HG02981 (cell line): ENCODE measurements around the gene LRP8.

ENCODE experiments used
- ATAC-seq: cut with Tn5 transposase; IDR thresholded peaks from one replicate; pipeline ENCODE4 v1.9.1; 2021; ENCODE audit warnings: mild to moderate bottlenecking, moderate library complexity; ENCODE audit not compliant: unreplicated experiment

The LRP8 gene

DNA sequence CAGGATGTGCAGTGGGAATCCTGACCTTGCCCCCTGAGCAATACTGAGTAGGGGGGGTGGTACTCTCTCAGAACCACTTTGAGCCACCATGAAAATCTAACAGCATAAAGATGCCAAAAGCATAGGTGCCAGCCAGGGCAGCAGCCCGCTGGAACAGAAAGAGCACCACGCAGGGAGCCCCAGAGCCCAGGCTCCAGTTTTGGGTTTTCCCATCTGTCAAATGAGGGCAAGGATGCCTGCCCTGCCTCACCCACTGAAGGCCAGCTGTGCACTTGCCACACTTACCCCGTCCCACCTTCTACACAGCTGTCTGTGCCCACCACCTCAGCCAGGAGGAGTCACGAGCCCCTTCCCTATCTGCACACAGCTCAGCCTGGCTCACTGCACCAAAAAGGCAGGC, 20.8 kb downstream of the LRP8 start:
- no peak for ATAC-seq

- no peak for ATAC-seq
Observed at GRCh38 chr1:53306168-53306567, 21.7 kb downstream of the LRP8 start.

GRCh38 chr1:53305650-53306049, 22.2 kb downstream of the LRP8 start:
- no peak for ATAC-seq

DNA sequence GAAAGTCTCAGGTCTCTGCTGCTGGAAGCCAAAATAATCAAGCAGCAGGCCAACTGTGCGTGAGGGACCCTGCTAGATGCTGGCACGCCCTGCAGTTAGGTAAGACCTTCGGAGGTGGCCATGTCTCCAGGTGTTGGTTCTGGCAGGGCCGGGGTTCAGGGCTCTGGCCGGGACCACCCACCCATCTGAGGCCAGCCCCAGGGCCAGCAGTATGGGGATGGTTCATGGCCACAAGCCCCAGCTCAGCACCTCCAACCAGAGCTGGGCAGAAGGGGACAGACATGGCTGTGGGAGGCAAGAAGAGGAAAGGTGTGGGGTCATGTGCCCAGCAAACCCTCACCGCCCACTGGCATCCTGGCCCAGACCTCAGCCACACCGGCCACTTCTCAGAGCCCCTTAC, 23.3 kb downstream of the LRP8 start:
- ATAC-seq, result no peak

DNA sequence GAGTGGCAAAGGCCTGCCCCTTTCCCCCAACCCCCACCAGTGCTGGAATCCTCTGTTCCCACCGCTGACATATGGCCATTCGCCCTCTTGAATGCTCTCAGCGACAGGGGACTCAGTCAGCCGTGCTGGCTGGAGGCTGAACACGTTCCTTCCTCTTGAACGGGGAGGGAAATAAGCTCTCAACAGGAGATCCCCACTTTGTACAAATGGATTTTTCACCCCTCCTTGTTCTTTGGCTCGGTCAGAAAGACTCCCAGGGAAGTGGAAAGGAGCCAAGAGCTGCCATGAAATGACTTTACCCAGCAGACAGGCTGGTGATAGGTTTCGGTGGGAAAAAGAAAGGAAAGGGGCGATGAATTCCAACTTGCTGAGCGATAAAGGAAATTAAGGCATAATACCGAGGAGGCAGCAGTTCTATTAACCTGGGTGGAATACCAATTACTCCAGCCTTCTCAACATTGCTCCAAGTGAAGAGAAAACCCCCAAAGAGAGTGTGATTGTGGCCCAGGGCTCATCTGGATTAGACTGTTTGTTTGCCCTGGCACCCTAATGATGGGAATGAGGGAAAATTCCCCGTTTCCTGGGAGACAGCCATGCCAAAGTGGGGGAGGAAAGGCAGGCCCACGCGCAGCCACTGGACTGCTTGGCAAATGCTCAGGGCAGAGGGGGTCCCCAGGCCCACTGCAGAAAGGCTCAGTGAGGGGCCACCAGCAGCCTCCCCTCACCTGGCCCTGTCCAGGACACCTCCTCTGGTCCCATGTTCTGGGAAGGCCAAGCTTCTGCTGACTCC, 23.9 kb downstream of the LRP8 start:
- ATAC-seq, result no peak

GRCh38 chr1:53303243-53303642, 24.6 kb downstream of the LRP8 start:
- ATAC-seq, result no peak

GRCh38 chr1:53299233-53299632, 28.6 kb downstream of the LRP8 start:
- ATAC-seq, result no peak

DNA sequence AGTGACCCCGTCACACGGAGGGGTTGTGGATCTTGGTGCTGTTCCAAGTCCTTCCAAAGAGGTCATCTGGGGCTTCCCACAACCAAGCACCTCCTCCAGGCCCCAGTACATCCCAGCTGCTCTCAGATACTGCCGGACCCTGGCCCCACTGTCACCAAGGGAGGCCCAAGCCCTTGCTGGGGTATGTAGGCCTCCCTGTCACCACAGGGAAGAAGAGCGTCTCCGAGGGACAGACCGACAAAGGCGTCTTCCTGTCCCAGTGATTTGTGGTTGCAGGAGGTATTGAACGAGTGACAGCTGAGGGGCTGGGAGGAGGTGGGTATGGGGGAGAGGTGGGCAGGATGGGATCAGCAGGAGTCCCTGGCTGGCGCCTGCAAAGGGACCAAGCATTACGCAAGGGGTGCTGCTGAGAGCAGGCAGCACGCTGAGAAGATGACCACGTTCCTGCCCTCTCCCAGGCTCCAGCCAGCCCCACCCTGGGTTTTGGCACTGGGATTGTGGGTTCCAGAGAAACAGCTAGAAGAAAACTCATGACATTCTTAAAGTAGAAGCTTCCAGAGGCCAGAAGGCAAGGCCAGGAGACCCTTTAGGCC, 29.7 kb downstream of the LRP8 start:
- ATAC-seq, result no peak

GRCh38 chr1:53297195-53297594, 30.7 kb downstream of the LRP8 start:
- ATAC-seq, result no peak

DNA sequence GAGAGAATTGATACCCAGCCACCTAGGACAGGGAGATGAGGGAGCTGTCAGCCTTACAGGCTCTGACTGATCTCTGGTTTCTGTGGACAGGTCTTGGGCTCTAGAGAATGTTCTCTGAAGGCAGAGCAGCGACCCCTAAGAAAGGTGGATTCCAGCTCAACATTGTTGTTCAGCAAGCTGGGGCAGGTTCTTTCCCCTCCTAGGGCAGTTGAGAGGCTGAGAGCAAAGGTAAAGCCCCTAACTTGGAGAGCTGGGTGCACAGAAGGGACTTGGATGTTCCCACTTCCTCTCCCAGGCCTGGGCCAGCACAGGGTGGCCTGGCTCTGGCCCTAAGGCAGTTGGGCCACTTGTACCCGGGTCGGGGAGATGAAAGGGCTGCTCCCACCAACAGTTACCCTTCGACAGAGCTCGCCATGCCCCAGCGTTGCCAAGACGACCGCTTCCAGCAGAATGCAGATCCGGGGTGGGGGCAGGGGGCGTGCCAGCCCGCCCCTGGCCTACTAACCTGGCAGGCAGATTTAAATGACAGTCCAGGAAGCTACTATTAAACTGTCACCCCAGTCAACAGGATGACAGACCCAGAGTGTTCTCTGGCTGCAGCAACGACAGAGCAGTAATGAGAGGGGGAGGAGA, 31.6 kb downstream of the LRP8 start:
- ATAC-seq, result no peak

GRCh38 chr1:53295726-53296116, 32.1 kb downstream of the LRP8 start:
- ATAC-seq, result no peak

DNA sequence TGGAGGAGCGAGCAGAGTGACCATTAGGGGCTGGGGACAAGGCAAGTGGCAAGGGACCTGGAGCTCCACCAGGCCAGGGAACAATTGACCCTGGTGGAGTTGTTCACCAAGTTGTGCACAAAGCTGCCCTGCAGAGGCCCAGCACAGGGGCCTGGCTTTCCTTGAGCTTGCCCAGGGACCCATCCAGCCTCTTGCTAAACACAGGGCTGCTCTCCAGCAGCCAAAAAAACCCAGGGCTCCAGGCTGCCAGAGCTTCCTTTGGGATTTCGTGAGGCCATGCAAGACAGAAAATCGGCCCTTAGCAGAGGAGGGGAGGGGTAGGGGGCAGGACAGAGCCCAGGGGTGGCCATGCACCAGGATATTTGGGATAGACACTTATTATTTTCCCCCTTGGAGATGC, 32.6 kb downstream of the LRP8 start:
- no peak for ATAC-seq

GRCh38 chr1:53294567-53294966, 33.3 kb downstream of the LRP8 start:
- ATAC-seq, result no peak

DNA sequence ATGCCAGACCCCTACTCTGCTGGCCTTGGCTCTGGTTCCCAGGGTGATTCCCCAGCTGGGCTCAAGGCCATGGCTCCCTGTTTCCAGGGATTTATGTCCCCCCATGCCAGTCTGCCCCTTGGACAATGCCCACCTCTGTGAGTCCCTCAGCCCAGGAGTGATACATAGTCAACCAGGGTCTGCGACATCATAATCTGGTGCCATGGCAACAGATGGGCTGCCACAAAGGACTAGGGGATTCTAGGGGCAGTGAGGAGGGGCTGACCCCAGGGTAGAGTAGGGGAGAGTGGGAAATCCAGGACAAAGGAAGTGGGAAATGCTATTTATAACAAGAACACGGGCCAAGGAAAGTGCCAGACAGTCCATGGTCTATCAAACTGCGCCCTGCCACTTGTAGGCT, 33.8 kb downstream of the LRP8 start:
- ATAC-seq, result no peak

DNA sequence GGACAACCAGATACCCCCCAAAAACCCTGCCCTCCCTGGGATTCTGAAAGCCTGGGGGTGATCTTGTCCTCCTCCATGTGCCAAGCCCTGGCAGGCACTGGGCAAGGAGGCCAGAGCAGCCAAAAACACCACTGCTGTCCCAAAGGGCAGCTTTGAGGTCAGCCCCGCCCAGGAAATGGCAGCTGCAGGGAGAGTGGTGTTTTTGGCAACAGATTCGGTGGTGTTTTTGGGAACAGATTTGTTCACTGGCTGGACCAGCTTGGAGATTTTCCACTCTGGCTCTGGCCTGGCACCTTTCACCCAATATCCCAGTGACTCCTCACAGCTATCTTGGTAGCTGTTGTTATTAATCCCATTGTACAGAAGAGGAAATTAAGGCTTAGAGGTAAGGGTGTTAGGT, 34.7 kb downstream of the LRP8 start:
- peak; percentile 5 for ATAC-seq

GRCh38 chr1:53292690-53293089, 35.2 kb downstream of the LRP8 start:
- peak; percentile 41 for ATAC-seq

DNA sequence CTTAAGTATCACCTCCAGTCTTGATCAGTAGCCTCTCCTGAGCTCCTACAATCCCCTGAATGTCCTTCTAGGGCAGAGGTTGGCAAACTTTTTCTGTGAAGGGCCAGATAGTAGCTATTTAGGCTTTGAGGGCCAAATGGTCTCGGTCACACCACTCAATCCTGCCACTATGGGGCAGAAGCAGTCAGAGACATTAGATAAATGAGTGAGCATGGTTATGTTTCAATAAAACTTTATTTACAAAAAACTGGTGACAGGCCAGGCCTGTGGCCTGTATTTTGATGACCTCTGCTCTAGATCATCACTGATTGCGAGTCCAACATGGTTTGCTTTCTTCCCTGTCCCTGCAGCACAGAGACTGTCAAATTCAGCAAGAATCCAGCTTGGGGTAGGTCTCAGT, 36.3 kb downstream of the LRP8 start:
- ATAC-seq, result no peak

DNA sequence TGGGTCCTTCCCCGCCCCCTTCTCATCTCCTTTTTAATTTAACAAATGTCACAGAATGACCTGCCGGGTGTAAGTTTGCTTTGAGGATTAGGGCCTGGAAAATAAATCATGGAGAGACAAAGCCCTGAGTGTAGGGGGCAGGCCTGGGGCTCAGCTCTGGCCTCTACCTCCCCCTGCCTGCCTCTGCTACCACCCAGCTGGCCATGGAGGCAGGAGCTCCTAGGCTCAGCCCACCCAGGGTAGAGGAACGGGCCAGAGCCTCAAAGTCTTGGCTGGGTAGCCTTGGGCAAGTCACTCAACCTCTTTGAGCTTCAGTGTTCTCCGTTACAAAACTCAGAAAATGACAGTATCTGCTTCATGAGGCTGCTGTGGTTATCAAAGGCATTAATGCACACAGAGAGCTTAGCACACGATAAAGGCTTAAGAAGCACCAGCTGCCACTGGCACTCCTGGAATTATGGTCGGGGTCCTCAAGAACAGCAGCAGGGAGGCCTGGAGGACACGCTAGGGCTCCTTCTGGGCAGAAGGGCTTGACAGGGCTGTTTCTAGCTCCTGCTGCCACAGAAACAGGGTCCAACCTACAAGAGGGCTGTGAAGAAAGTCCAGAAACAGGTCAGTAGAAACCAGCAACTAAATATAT, 39.0 kb downstream of the LRP8 start:
- no peak for ATAC-seq

GRCh38 chr1:53288002-53288789, 39.7 kb downstream of the LRP8 start:
- ATAC-seq, result no peak

DNA sequence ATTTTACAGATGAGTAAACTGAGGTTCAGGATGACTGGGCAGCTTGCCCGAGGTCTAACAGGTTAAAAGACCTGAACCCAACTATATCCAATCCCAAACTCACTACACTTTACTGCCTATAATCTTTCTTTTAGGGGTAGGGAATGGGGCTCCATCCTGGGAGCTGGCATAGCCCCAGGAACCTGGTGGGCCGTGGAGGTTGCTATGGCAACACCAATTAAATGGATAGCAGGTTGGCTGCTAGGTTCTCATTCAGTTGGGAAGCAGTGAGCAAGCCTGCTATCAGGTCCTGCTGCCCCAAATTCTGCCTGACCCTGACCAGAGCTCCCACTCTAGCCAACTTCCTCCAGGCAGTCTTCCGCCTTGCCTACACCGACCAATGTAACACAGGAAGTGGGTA, 40.9 kb downstream of the LRP8 start:
- ATAC-seq, result no peak
